ENCODE data around the gene RPL22L1.

DNA sequence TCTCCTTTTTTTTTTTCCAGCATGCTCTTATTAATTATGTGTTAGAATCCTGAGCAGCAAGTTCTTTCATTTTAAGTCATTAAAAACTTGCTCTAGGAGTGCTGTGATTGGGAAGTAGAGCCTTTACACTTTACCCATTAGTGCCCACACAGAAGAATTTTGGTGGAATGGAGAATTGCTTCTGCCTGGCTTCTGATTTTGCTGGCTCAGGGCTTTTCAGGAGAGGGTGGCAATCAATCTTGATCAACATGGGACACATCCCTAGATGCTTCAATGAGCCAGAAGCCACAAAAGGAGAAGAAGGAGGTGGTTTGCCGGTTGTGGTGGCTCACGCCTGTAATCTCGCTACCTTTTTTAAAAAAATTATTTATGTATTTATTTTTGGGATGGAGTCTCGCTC, 39.4 kb downstream of the RPL22L1 start:
- TF ChIP-seq, protein P1, sequence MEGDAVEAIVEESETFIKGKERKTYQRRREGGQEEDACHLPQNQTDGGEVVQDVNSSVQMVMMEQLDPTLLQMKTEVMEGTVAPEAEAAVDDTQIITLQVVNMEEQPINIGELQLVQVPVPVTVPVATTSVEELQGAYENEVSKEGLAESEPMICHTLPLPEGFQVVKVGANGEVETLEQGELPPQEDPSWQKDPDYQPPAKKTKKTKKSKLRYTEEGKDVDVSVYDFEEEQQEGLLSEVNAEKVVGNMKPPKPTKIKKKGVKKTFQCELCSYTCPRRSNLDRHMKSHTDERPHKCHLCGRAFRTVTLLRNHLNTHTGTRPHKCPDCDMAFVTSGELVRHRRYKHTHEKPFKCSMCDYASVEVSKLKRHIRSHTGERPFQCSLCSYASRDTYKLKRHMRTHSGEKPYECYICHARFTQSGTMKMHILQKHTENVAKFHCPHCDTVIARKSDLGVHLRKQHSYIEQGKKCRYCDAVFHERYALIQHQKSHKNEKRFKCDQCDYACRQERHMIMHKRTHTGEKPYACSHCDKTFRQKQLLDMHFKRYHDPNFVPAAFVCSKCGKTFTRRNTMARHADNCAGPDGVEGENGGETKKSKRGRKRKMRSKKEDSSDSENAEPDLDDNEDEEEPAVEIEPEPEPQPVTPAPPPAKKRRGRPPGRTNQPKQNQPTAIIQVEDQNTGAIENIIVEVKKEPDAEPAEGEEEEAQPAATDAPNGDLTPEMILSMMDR (conservative IDR thresholded peaks at IDR 0.05; ENCODE audit: low read depth in 2 of 2) = no peak
- TF ChIP-seq JUNB (IDR thresholded peaks at IDR 0.05; ENCODE audit: unreplicated experiment) = no peak
- no peak for TF ChIP-seq ZNF331 (CRISPR knock-in tag; IDR thresholded peaks at IDR 0.05; ENCODE audit: low read depth)
- no peak for TF ChIP-seq CREB1 (CRISPR knock-in tag; IDR thresholded peaks at IDR 0.05; ENCODE audit: low read depth)
- no peak for TF ChIP-seq POLR2AphosphoS5 (IDR thresholded peaks at IDR 0.05; ENCODE audit: low read depth)
- TF ChIP-seq EZH2 (IDR thresholded peaks at IDR 0.05; ENCODE audit: low read depth, unreplicated experiment) = no peak
- TF ChIP-seq EZH2phosphoT487 (IDR thresholded peaks at IDR 0.05; ENCODE audit: unreplicated experiment) = no peak
- TF ChIP-seq, protein P2, sequence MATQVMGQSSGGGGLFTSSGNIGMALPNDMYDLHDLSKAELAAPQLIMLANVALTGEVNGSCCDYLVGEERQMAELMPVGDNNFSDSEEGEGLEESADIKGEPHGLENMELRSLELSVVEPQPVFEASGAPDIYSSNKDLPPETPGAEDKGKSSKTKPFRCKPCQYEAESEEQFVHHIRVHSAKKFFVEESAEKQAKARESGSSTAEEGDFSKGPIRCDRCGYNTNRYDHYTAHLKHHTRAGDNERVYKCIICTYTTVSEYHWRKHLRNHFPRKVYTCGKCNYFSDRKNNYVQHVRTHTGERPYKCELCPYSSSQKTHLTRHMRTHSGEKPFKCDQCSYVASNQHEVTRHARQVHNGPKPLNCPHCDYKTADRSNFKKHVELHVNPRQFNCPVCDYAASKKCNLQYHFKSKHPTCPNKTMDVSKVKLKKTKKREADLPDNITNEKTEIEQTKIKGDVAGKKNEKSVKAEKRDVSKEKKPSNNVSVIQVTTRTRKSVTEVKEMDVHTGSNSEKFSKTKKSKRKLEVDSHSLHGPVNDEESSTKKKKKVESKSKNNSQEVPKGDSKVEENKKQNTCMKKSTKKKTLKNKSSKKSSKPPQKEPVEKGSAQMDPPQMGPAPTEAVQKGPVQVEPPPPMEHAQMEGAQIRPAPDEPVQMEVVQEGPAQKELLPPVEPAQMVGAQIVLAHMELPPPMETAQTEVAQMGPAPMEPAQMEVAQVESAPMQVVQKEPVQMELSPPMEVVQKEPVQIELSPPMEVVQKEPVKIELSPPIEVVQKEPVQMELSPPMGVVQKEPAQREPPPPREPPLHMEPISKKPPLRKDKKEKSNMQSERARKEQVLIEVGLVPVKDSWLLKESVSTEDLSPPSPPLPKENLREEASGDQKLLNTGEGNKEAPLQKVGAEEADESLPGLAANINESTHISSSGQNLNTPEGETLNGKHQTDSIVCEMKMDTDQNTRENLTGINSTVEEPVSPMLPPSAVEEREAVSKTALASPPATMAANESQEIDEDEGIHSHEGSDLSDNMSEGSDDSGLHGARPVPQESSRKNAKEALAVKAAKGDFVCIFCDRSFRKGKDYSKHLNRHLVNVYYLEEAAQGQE (IDR thresholded peaks at IDR 0.05; ENCODE audit: unreplicated experiment) = no peak
- no peak for TF ChIP-seq NANOG (IDR thresholded peaks at IDR 0.05; ENCODE audit: borderline replicate concordance)

Measured in GM23338 (cell line).